ENCODE measurements around the gene SORCS1. TPM values are rescaled to one million over a fixed set of nuclear protein-coding genes. Genes with fewer than 3 reads are reported as not detected.

SORCS1 gene
- total and polyA plus RNA-seq, 4 donors: 0.04 to 3.5 (median 0.05) TPM

- H3K27me3 ChIP-seq (ENCODE audit: control insufficient read depth in 3 of 3, insufficient read depth in 3 of 3, low read length in 2 of 3): peaks cover 0 to 3% (median 0%) of the 10 kb centered on the region in 3 donors
- no peak for ATAC-seq (ENCODE audit: insufficient read depth, low FRiP score)
- TF ChIP-seq CTCF (IDR thresholded peaks at IDR 0.05; ENCODE audit: control extremely low read depth, extremely low read depth): no peak
- no peak overlapping the region for H3K4me3 ChIP-seq
- H3K27ac ChIP-seq (ENCODE audit: low read depth in 1 of 2, low read length in 1 of 2): no peak overlapping the region
- DNase-seq: no peak
- peaks cover 0 to 5% (median 0%) of the 10 kb centered on the region in 4 donors for H3K9me3 ChIP-seq (ENCODE audit: control insufficient read depth in 4 of 4, insufficient read depth in 3 of 4, low read length in 3 of 4)
- no peak overlapping the region for H3K9ac ChIP-seq (ENCODE audit: insufficient read depth in 1 of 2, low read length in 2 of 2)
- H3K4me1 ChIP-seq (ENCODE audit: control insufficient read depth in 5 of 5, insufficient read depth in 5 of 5, low read length in 5 of 5): peaks cover 0 to 3% (median 0%) of the 10 kb centered on the region in 5 donors
- no peaks in the 10 kb centered on the region for H3K36me3 ChIP-seq (ENCODE audit: control insufficient read depth in 4 of 4, insufficient read depth in 4 of 4, low read length in 4 of 4)
- WGBS, 2 donors: 86 to 92% methylated on average over 2 of the region's 2 CpGs
These were observed 484.4 kb downstream of the SORCS1 start for GRCh38 chr10:106680061-106680460.

- TF ChIP-seq CTCF (IDR thresholded peaks at IDR 0.05; ENCODE audit: control extremely low read depth, extremely low read depth): no peak
- DNase-seq: no peak
These were observed 485.2 kb downstream of the SORCS1 start for GRCh38 chr10:106679314-106679713.

GRCh38 chr10:106672517-106673175 is 491.9 kb downstream of the SORCS1 start:
- peaks cover 0 to 3% (median 0%) of the 10 kb centered on the region in 3 donors for H3K27me3 ChIP-seq (ENCODE audit: control insufficient read depth in 3 of 3, insufficient read depth in 3 of 3, low read length in 2 of 3)
- no peak overlapping the region for H3K9ac ChIP-seq (ENCODE audit: insufficient read depth in 1 of 2, low read length in 2 of 2)
- 86 to 91% methylated on average over 6 of the region's 6 CpGs for WGBS, 2 donors
- H3K27ac ChIP-seq (ENCODE audit: low read depth in 1 of 2, low read length in 1 of 2): no peak overlapping the region
- DNase-seq (no peak), ATAC-seq (ENCODE audit: insufficient read depth, low FRiP score) (no peak)
- H3K4me1 ChIP-seq (ENCODE audit: control insufficient read depth in 5 of 5, insufficient read depth in 5 of 5, low read length in 5 of 5): peaks cover 0 to 3% (median 0%) of the 10 kb centered on the region in 5 donors
- H3K4me3 ChIP-seq: no peak overlapping the region
- H3K36me3 ChIP-seq (ENCODE audit: control insufficient read depth in 4 of 4, insufficient read depth in 4 of 4, low read length in 4 of 4): no peaks in the 10 kb centered on the region
- peaks cover 0 to 5% (median 0%) of the 10 kb centered on the region in 4 donors for H3K9me3 ChIP-seq (ENCODE audit: control insufficient read depth in 4 of 4, insufficient read depth in 3 of 4, low read length in 3 of 4)
- TF ChIP-seq CTCF (IDR thresholded peaks at IDR 0.05; ENCODE audit: control extremely low read depth, extremely low read depth): no peak

More at GRCh38 chr10:106679314-106679713, 485.2 kb downstream of the SORCS1 start:
- no peak overlapping the region for H3K9ac ChIP-seq (ENCODE audit: insufficient read depth in 1 of 2, low read length in 2 of 2)
- no peaks in the 10 kb centered on the region for H3K36me3 ChIP-seq (ENCODE audit: control insufficient read depth in 4 of 4, insufficient read depth in 4 of 4, low read length in 4 of 4)
- peaks cover 0 to 3% (median 0%) of the 10 kb centered on the region in 5 donors for H3K4me1 ChIP-seq (ENCODE audit: control insufficient read depth in 5 of 5, insufficient read depth in 5 of 5, low read length in 5 of 5)
- H3K27me3 ChIP-seq (ENCODE audit: control insufficient read depth in 3 of 3, insufficient read depth in 3 of 3, low read length in 2 of 3): peaks cover 0 to 3% (median 0%) of the 10 kb centered on the region in 3 donors
- no peak overlapping the region for H3K27ac ChIP-seq (ENCODE audit: low read depth in 1 of 2, low read length in 1 of 2)
- H3K9me3 ChIP-seq (ENCODE audit: control insufficient read depth in 4 of 4, insufficient read depth in 3 of 4, low read length in 3 of 4): peaks cover 0 to 5% (median 0%) of the 10 kb centered on the region in 4 donors
- ATAC-seq (ENCODE audit: insufficient read depth, low FRiP score): no peak
- H3K4me3 ChIP-seq: no peak overlapping the region

Data from lung (tissue), 12 donors.